Measurements from ENCODE around the gene FAAP100.
A peak's percentile ranks its signal among the peaks of the same experiment; 100 is the strongest.

FAAP100 gene

GRCh38 chr17:81558941-81559806 is 7.0 kb upstream of the FAAP100 start:
- TF ChIP-seq YY1 (IDR thresholded peaks at IDR 0.05; ENCODE audit: insufficient read depth, insufficient read length) (no peak), SUZ12 (IDR thresholded peaks at IDR 0.05; ENCODE audit: extremely low read depth, insufficient read depth, insufficient read length) (no peak), ZNF274 (IDR thresholded peaks at IDR 0.05; ENCODE audit: low read depth, low read length) (no peak)
- no peak for DNase-seq (ENCODE audit: low read depth, low spot score)
- Histone ChIP-seq H3K4me1 (ENCODE audit: insufficient read depth, insufficient read length) (peaks cover 18% of the 10 kb centered on the region), H3K9ac (ENCODE audit: insufficient read length, low read depth) (peak overlapping the region; percentile 10), H3K36me3 (ENCODE audit: insufficient read depth, insufficient read length, low read length) (peaks cover 80% of the 10 kb centered on the region), H3K4me3 (ENCODE audit: insufficient read length, low read depth) (no peak overlapping the region), H3K27me3 (ENCODE audit: insufficient read depth, insufficient read length) (no peaks in the 10 kb centered on the region), H3K9me3 (ENCODE audit: insufficient read depth, low read length) (no peaks in the 10 kb centered on the region)

- Histone ChIP-seq H3K27me3 (ENCODE audit: insufficient read depth, insufficient read length) (no peaks in the 10 kb centered on the region), H3K9me3 (ENCODE audit: insufficient read depth, low read length) (no peaks in the 10 kb centered on the region), H3K4me1 (ENCODE audit: insufficient read depth, insufficient read length) (peaks cover 28% of the 10 kb centered on the region), H3K4me3 (ENCODE audit: insufficient read length, low read depth) (no peak overlapping the region), H3K36me3 (ENCODE audit: insufficient read depth, insufficient read length, low read length) (peaks cover 74% of the 10 kb centered on the region), H3K9ac (ENCODE audit: insufficient read length, low read depth) (no peak overlapping the region)
- no peak for DNase-seq (ENCODE audit: low read depth, low spot score)
- TF ChIP-seq SUZ12 (IDR thresholded peaks at IDR 0.05; ENCODE audit: extremely low read depth, insufficient read depth, insufficient read length) (no peak), ZNF274 (IDR thresholded peaks at IDR 0.05; ENCODE audit: low read depth, low read length) (no peak), YY1 (IDR thresholded peaks at IDR 0.05; ENCODE audit: insufficient read depth, insufficient read length) (no peak)
Observed at GRCh38 chr17:81558115-81558468, 5.9 kb upstream of the FAAP100 start.

GRCh38 chr17:81557276-81558114 is 5.3 kb upstream of the FAAP100 start:
- no peak overlapping the region for H3K4me3 ChIP-seq (ENCODE audit: insufficient read length, low read depth)
- peaks cover 68% of the 10 kb centered on the region for H3K36me3 ChIP-seq (ENCODE audit: insufficient read depth, insufficient read length, low read length)
- TF ChIP-seq ZNF274 (IDR thresholded peaks at IDR 0.05; ENCODE audit: low read depth, low read length) (no peak), SUZ12 (IDR thresholded peaks at IDR 0.05; ENCODE audit: extremely low read depth, insufficient read depth, insufficient read length) (no peak), YY1 (IDR thresholded peaks at IDR 0.05; ENCODE audit: insufficient read depth, insufficient read length) (no peak)
- no peak overlapping the region for H3K9ac ChIP-seq (ENCODE audit: insufficient read length, low read depth)
- no peaks in the 10 kb centered on the region for H3K27me3 ChIP-seq (ENCODE audit: insufficient read depth, insufficient read length)
- H3K9me3 ChIP-seq (ENCODE audit: insufficient read depth, low read length) = no peaks in the 10 kb centered on the region
- peaks cover 28% of the 10 kb centered on the region for H3K4me1 ChIP-seq (ENCODE audit: insufficient read depth, insufficient read length)
- no peak for DNase-seq (ENCODE audit: low read depth, low spot score)

GRCh38 chr17:81556863-81557262 is 4.7 kb upstream of the FAAP100 start:
- Histone ChIP-seq H3K9me3 (ENCODE audit: insufficient read depth, low read length) (no peaks in the 10 kb centered on the region), H3K27me3 (ENCODE audit: insufficient read depth, insufficient read length) (no peaks in the 10 kb centered on the region), H3K4me3 (ENCODE audit: insufficient read length, low read depth) (no peak overlapping the region), H3K9ac (ENCODE audit: insufficient read length, low read depth) (no peak overlapping the region), H3K36me3 (ENCODE audit: insufficient read depth, insufficient read length, low read length) (peaks cover 62% of the 10 kb centered on the region), H3K4me1 (ENCODE audit: insufficient read depth, insufficient read length) (peaks cover 28% of the 10 kb centered on the region)
- TF ChIP-seq ZNF274 (IDR thresholded peaks at IDR 0.05; ENCODE audit: low read depth, low read length) (no peak), SUZ12 (IDR thresholded peaks at IDR 0.05; ENCODE audit: extremely low read depth, insufficient read depth, insufficient read length) (no peak), YY1 (IDR thresholded peaks at IDR 0.05; ENCODE audit: insufficient read depth, insufficient read length) (no peak)
- no peak for DNase-seq (ENCODE audit: low read depth, low spot score)

GRCh38 chr17:81556175-81556691 is 4.1 kb upstream of the FAAP100 start:
- H3K9ac ChIP-seq (ENCODE audit: insufficient read length, low read depth) = no peak overlapping the region
- H3K27me3 ChIP-seq (ENCODE audit: insufficient read depth, insufficient read length) = no peaks in the 10 kb centered on the region
- no peak overlapping the region for H3K4me3 ChIP-seq (ENCODE audit: insufficient read length, low read depth)
- H3K4me1 ChIP-seq (ENCODE audit: insufficient read depth, insufficient read length) = peaks cover 30% of the 10 kb centered on the region
- no peak for DNase-seq (ENCODE audit: low read depth, low spot score)
- no peak for TF ChIP-seq ZNF274 (IDR thresholded peaks at IDR 0.05; ENCODE audit: low read depth, low read length)
- TF ChIP-seq SUZ12 (IDR thresholded peaks at IDR 0.05; ENCODE audit: extremely low read depth, insufficient read depth, insufficient read length) = no peak
- peaks cover 56% of the 10 kb centered on the region for H3K36me3 ChIP-seq (ENCODE audit: insufficient read depth, insufficient read length, low read length)
- no peaks in the 10 kb centered on the region for H3K9me3 ChIP-seq (ENCODE audit: insufficient read depth, low read length)

- Histone ChIP-seq H3K4me1 (ENCODE audit: insufficient read depth, insufficient read length) (peaks cover 28% of the 10 kb centered on the region), H3K4me3 (ENCODE audit: insufficient read length, low read depth) (peak overlapping the region; percentile 93), H3K36me3 (ENCODE audit: insufficient read depth, insufficient read length, low read length) (peaks cover 61% of the 10 kb centered on the region), H3K9me3 (ENCODE audit: insufficient read depth, low read length) (no peaks in the 10 kb centered on the region), H3K9ac (ENCODE audit: insufficient read length, low read depth) (peak overlapping the region; percentile 22), H3K27me3 (ENCODE audit: insufficient read depth, insufficient read length) (no peaks in the 10 kb centered on the region)
- no peak for TF ChIP-seq YY1 (IDR thresholded peaks at IDR 0.05; ENCODE audit: insufficient read depth, insufficient read length)
- no peak for TF ChIP-seq ZNF274 (IDR thresholded peaks at IDR 0.05; ENCODE audit: low read depth, low read length)
- no peak for TF ChIP-seq SUZ12 (IDR thresholded peaks at IDR 0.05; ENCODE audit: extremely low read depth, insufficient read depth, insufficient read length)
- DNase-seq (ENCODE audit: low read depth, low spot score) = no peak
Observed at GRCh38 chr17:81553616-81554181, 1.5 kb upstream of the FAAP100 start.
